ENCODE measurements around the gene CRACR2A. TPM values are rescaled to one million over a fixed set of nuclear protein-coding genes. Genes with fewer than 3 reads are reported as not detected.

CRACR2A gene
- total and polyA plus RNA-seq, 2 of the 13 experiments (the other 11 are each of a cell fraction or from before 2014, with no cell fraction given): 0.09 to 0.20 TPM

DNA sequence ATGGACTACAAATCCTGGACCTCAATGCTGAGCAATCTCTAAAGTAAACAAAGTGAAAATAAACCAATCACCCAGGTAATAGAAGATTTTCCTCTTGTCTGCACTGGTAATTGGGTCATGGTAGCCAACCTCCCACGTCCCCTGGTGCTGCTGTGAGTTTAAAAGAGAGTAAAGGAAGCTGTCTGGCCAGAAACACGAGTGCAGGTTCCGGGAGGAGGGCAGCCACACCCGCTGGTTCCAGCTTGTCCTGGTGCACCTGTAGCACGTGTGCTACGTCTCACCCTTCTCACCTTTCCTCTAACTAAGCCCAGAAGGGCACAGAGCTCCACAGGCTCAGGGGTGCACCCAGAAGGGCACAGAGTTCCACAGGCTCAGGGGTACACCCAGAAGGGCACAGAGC, 5.4 kb downstream of the CRACR2A start:
- H3K4me1 ChIP-seq (ENCODE audit: insufficient read depth, low read length): 0 out of 2 replicates have a peak, but pooled peaks cover 6% of the 10 kb centered on the region
- no TSS peak for BruUV-seq (replicated peaks)
- FAIRE-seq (no peak), DNase-seq (ENCODE audit: low spot score) (no peak), ATAC-seq (no peak)
- TF ChIP-seq FOXM1 (CRISPR knock-in tag; IDR thresholded peaks at IDR 0.05) (no peak), NFATC3 (CRISPR knock-in tag; IDR thresholded peaks at IDR 0.05) (no peak)
- peaks cover 0 to 2% of the 10 kb centered on the region in 2 experiments; a peak in 1 of 5 replicates for H3K27me3 ChIP-seq (ENCODE audit: control insufficient read depth in 1 of 2, insufficient read depth in 2 of 2, low read length in 2 of 2)
- in situ Hi-C loops (cut with HindIII; ENCODE audit: extremely low pct_ligation_motif_present, low pct_unique_long_range_greater_than_20kb) (no loop called here), intact Hi-C loops (cut with micrococcal nuclease; ENCODE audit: unreplicated experiment) (no loop called here)
- WGBS (ENCODE audit: low lambda C conversion rate): 0% methylated on average over 1 of the region's 6 CpGs
- H3K9ac ChIP-seq (ENCODE audit: insufficient read depth, low read depth, low read length): no peak overlapping the region
- no peak overlapping the region for H2AFZ ChIP-seq (ENCODE audit: low read length)
- POLR2A ChIA-PET: no interaction called here
- CTCF ChIA-PET (ENCODE audit: low intra/inter-chr PET ratio, low total read pairs): no interaction called here
- no peaks in the 10 kb centered on the region for H3K36me3 ChIP-seq (replicated peaks in 1 of 2; ENCODE audit: control insufficient read depth in 1 of 2, insufficient read depth in 2 of 2, low read length in 2 of 2)
- no peaks in the 10 kb centered on the region for H3K9me3 ChIP-seq (ENCODE audit: low read length)
- no peak overlapping the region for H3K4me2 ChIP-seq (ENCODE audit: low read depth, low read length)
- H3K27ac ChIP-seq (ENCODE audit: extremely low read length, insufficient read depth, low read length): no peak overlapping the region
- H3K79me2 ChIP-seq (ENCODE audit: insufficient read depth, low read length): no peaks in the 10 kb centered on the region
- H3K4me3 ChIP-seq (replicated peaks in 1 of 3; ENCODE audit: insufficient read depth in 1 of 3, low read depth in 2 of 3, low read length in 3 of 3): no peak overlapping the region
- no peaks in the 10 kb centered on the region for H4K20me1 ChIP-seq (ENCODE audit: insufficient read depth, low read length)

DNA sequence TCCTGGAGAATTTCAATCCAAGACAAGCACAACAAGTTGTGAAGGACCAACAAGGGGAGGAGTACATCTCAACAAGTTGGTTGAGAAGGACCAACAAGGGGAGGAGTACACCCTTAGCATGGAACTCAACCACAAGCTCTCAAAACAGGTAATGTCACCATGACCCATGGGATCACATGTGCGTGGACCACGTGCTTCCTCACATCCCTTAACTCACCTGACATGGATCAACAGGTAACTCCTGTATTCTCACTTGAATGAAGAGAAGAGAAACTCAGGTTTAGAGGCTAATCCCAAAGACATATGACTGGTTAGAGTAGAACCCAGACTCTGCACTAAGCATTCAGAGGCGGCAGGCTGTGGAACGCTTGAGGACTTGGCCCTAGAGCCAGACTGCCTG, 6.2 kb downstream of the CRACR2A start:
- TF ChIP-seq, protein P1, sequence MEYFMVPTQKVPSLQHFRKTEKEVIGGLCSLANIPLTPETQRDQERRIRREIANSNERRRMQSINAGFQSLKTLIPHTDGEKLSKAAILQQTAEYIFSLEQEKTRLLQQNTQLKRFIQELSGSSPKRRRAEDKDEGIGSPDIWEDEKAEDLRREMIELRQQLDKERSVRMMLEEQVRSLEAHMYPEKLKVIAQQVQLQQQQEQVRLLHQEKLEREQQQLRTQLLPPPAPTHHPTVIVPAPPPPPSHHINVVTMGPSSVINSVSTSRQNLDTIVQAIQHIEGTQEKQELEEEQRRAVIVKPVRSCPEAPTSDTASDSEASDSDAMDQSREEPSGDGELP (IDR thresholded peaks at IDR 0.05; ENCODE audit: borderline replicate concordance, low read depth): no peak
- TF ChIP-seq, protein P2, sequence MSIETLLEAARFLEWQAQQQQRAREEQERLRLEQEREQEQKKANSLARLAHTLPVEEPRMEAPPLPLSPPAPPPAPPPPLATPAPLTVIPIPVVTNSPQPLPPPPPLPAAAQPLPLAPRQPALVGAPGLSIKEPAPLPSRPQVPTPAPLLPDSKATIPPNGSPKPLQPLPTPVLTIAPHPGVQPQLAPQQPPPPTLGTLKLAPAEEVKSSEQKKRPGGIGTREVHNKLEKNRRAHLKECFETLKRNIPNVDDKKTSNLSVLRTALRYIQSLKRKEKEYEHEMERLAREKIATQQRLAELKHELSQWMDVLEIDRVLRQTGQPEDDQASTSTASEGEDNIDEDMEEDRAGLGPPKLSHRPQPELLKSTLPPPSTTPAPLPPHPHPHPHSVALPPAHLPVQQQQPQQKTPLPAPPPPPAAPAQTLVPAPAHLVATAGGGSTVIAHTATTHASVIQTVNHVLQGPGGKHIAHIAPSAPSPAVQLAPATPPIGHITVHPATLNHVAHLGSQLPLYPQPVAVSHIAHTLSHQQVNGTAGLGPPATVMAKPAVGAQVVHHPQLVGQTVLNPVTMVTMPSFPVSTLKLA (IDR thresholded peaks at IDR 0.05): 0 out of 2 replicates have a peak, but pooled peaks have one; percentile 3
- FAIRE-seq: no peak
- CTCF ChIA-PET (ENCODE audit: low intra/inter-chr PET ratio, low total read pairs): no interaction called here
- Histone ChIP-seq H3K4me1 (ENCODE audit: insufficient read depth, low read length) (no peaks in the 10 kb centered on the region), H3K4me3 (replicated peaks in 1 of 3; ENCODE audit: insufficient read depth in 1 of 3, low read depth in 2 of 3, low read length in 3 of 3) (no peak overlapping the region), H3K9ac (ENCODE audit: insufficient read depth, low read depth, low read length) (no peak overlapping the region), H3K27me3 (ENCODE audit: control insufficient read depth in 1 of 2, insufficient read depth in 2 of 2, low read length in 2 of 2) (peaks cover 0 to 6% of the 10 kb centered on the region in 2 experiments; a peak in 1 of 5 replicates), H4K20me1 (ENCODE audit: insufficient read depth, low read length) (no peaks in the 10 kb centered on the region), H3K27ac (ENCODE audit: extremely low read length, insufficient read depth, low read length) (no peak overlapping the region), H2AFZ (ENCODE audit: low read length) (no peak overlapping the region), H3K4me2 (ENCODE audit: low read depth, low read length) (no peak overlapping the region), H3K36me3 (replicated peaks in 1 of 2; ENCODE audit: control insufficient read depth in 1 of 2, insufficient read depth in 2 of 2, low read length in 2 of 2) (no peaks in the 10 kb centered on the region), H3K79me2 (ENCODE audit: insufficient read depth, low read length) (no peaks in the 10 kb centered on the region), H3K9me3 (ENCODE audit: low read length) (no peaks in the 10 kb centered on the region)
- in situ Hi-C loops (cut with HindIII; ENCODE audit: extremely low pct_ligation_motif_present, low pct_unique_long_range_greater_than_20kb): no loop called here
- intact Hi-C loops (cut with micrococcal nuclease; ENCODE audit: unreplicated experiment): no loop called here
- WGBS (ENCODE audit: low lambda C conversion rate): 51% methylated on average over 4 of the region's 4 CpGs
- no peak for DNase-seq (ENCODE audit: low spot score)
- ATAC-seq: no peak
- POLR2A ChIA-PET: no interaction called here
- BruUV-seq (replicated peaks): no TSS peak

Measured in HepG2 (cell line).